Activated B cell treated with CpG ODN at 0.5 μM for 24 hours (primary cell): ENCODE measurements around the gene FAT1. TPM values are rescaled to one million over a fixed set of nuclear protein-coding genes. Genes with fewer than 3 reads are reported as not detected.

Experiments used
- ATAC-seq: fragments of 200-7000 bp; cut with Tn5 transposase; one replicate; pipeline ENCODE4 v1.10.0; 2021; ENCODE audit warnings: low read depth, mild to moderate bottlenecking, moderate library complexity
- CTCF ChIA-PET: fragments of 350-600 bp; sonication (Branson Sonifier 250); formaldehyde crosslinking; loops from one replicate; lab custom pipeline; 2021; ENCODE audit warnings: antibody characterized with exemption; lab: Charles Lee
- POLR2A ChIA-PET: fragments of 350-600 bp; sonication (Branson Sonifier 250); formaldehyde crosslinking; loops from one replicate; lab custom pipeline; 2021; ENCODE audit warnings: antibody characterized with exemption; lab: Charles Lee
- DNase-seq: peaks from one replicate; pipeline ENCODE4 v3.0.0; 2022
- H3K27ac Mint-ChIP-seq: one replicate; pipeline ENCODE4 v1.8.0; 2020; ENCODE audit warnings: mixed read lengths
- H3K27me3 Mint-ChIP-seq: one replicate; pipeline ENCODE4 v1.8.0; 2021; ENCODE audit warnings: mixed read lengths
- H3K36me3 Mint-ChIP-seq: one replicate; pipeline ENCODE4 v1.8.0; 2021; ENCODE audit warnings: low read depth, mixed read lengths
- H3K4me1 Mint-ChIP-seq: one replicate; pipeline ENCODE4 v1.8.0; 2021; ENCODE audit warnings: mixed read lengths
- H3K4me3 Mint-ChIP-seq: one replicate; pipeline ENCODE4 v1.8.0; 2020; ENCODE audit warnings: mild to moderate bottlenecking, mixed read lengths
- H3K9me3 Mint-ChIP-seq: one replicate; pipeline ENCODE4 v1.8.0; 2020; ENCODE audit warnings: mixed read lengths
- CTCF ChIP-seq: fragments of 200-600 bp; IDR thresholded peaks from one replicate; pipeline ENCODE4 v1.8.0; 2022; ENCODE audit warnings: antibody characterized with exemption, mild to moderate bottlenecking
- intact Hi-C: fragments of 100-400 bp; cut with micrococcal nuclease; formaldehyde crosslinking; loops from one replicate; pipeline ENCODE4 v1.15.1; 2024
- total RNA-seq: library from RNA; stranded (reverse); gene quantifications from 2 replicates; pipeline ENCODE4 v1.2.3, GENCODE V29; 2022

Gene FAT1
- total RNA-seq, 1 donor from 2014 or later = not detected

DNA sequence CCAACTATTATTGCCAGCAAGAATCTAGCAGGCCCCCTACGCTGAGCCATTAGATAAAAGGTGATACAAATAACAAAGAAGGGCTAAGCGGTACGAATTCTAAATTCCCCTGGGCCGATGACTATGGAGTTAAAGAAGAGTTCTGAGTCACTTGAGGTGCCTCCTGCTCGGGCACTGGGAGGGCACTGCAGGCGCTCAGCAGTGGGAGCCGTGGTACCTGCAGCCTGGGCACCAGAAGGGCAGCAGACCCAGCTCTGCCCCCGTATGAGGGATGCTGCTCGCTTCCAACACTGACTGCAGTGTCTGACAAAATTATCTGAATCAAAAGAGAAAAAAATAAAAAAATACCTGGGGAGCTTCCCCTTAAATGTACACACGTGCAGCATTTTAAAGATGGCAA is 124.2 kb downstream of the FAT1 start:
- no peaks in the 10 kb centered on the region for H3K27me3 Mint-ChIP-seq
- ATAC-seq (no peak), DNase-seq (no peak)
- H3K4me3 Mint-ChIP-seq = no peak overlapping the region
- intact Hi-C loops = no loop called here
- no peak for TF ChIP-seq CTCF
- H3K27ac Mint-ChIP-seq = no peak overlapping the region
- no peaks in the 10 kb centered on the region for H3K36me3 Mint-ChIP-seq
- H3K9me3 Mint-ChIP-seq = no peaks in the 10 kb centered on the region
- POLR2A ChIA-PET = no interaction called here
- CTCF ChIA-PET = interaction anchor here (1.1 kb wide), 1 partner anchor 11 kb away, joined by 3 read pairs; no protein-coding TSS in a partner anchor
- no peaks in the 10 kb centered on the region for H3K4me1 Mint-ChIP-seq

- DNase-seq (no peak), ATAC-seq (no peak)
- no peaks in the 10 kb centered on the region for H3K4me1 Mint-ChIP-seq
- ChIA-PET POLR2A (no interaction called here), CTCF (interaction anchor here (1.1 kb wide), 1 partner anchor 11 kb away, joined by 3 read pairs; no protein-coding TSS in a partner anchor)
- intact Hi-C loops = no loop called here
- no peaks in the 10 kb centered on the region for H3K36me3 Mint-ChIP-seq
- H3K27me3 Mint-ChIP-seq = no peaks in the 10 kb centered on the region
- H3K27ac Mint-ChIP-seq = no peak overlapping the region
- H3K4me3 Mint-ChIP-seq = no peak overlapping the region
- H3K9me3 Mint-ChIP-seq = no peaks in the 10 kb centered on the region
- TF ChIP-seq CTCF = no peak
Measured at GRCh38 chr4:186598686-186599085, 125.0 kb downstream of the FAT1 start.

- no peak for TF ChIP-seq CTCF
- intact Hi-C loops = no loop called here
- Mint-ChIP-seq H3K27ac (no peak overlapping the region), H3K4me3 (no peak overlapping the region), H3K27me3 (no peaks in the 10 kb centered on the region), H3K36me3 (no peaks in the 10 kb centered on the region), H3K9me3 (no peaks in the 10 kb centered on the region), H3K4me1 (no peaks in the 10 kb centered on the region)
- ChIA-PET CTCF (no interaction called here), POLR2A (no interaction called here)
- ATAC-seq (no peak), DNase-seq (no peak)
Measured at GRCh38 chr4:186596850-186597390, 126.7 kb downstream of the FAT1 start.

GRCh38 chr4:186596346-186596745 is 127.3 kb downstream of the FAT1 start:
- ATAC-seq (no peak), DNase-seq (no peak)
- intact Hi-C loops = no loop called here
- CTCF ChIA-PET = no interaction called here
- H3K4me1 Mint-ChIP-seq = no peaks in the 10 kb centered on the region
- POLR2A ChIA-PET = no interaction called here
- no peaks in the 10 kb centered on the region for H3K9me3 Mint-ChIP-seq
- no peak for TF ChIP-seq CTCF
- H3K4me3 Mint-ChIP-seq = no peak overlapping the region
- H3K36me3 Mint-ChIP-seq = no peaks in the 10 kb centered on the region
- H3K27ac Mint-ChIP-seq = no peak overlapping the region
- no peaks in the 10 kb centered on the region for H3K27me3 Mint-ChIP-seq

DNA sequence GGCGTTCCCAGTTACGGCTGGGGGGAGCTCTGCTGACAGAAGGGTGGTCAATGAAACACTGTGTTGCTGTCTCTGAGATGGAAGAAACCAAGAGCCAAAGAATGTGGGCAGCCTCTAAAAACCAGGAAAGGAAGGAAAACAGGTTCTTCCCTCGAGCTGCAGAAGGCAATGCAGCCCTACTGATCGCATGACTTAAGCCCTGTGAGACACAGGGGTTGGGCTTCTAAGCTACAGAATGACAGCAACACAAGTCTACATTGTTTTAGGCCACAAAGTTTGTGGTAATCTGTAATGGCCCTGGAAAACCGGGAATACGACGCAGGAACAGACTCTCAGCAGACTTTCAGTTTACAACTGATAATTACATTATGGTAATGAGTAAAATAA is 130.1 kb downstream of the FAT1 start:
- H3K4me3 Mint-ChIP-seq = no peak overlapping the region
- POLR2A ChIA-PET = no interaction called here
- no peak for ATAC-seq
- H3K27ac Mint-ChIP-seq = no peak overlapping the region
- no peak for TF ChIP-seq CTCF
- intact Hi-C loops = no loop called here
- DNase-seq = no peak
- H3K36me3 Mint-ChIP-seq = no peaks in the 10 kb centered on the region
- no peaks in the 10 kb centered on the region for H3K9me3 Mint-ChIP-seq
- H3K27me3 Mint-ChIP-seq = no peaks in the 10 kb centered on the region
- H3K4me1 Mint-ChIP-seq = no peaks in the 10 kb centered on the region
- CTCF ChIA-PET = interaction anchor here (0.8 kb wide), 1 partner anchor 8 kb away, joined by 3 read pairs; no protein-coding TSS in a partner anchor
